ENCODE data around the gene NOSIP. TPM values are rescaled to one million over a fixed set of nuclear protein-coding genes. Genes with fewer than 3 reads are reported as not detected.

NOSIP gene
- total and polyA plus RNA-seq, 2 of the 4 experiments (the other 2 are of a cell fraction) = 118 to 138 TPM

- peaks cover 22 to 73% of the 10 kb centered on the region in 2 experiments for H3K79me1 ChIP-seq (ENCODE audit: low read depth in 1 of 2, low read length in 2 of 2)
- H3K4me1 ChIP-seq (ENCODE audit: control insufficient read depth, insufficient read depth, low read length) = peaks cover 14% of the 10 kb centered on the region
- H3K9ac ChIP-seq (ENCODE audit: low read depth, low read length) = no peak overlapping the region
- H2BK20ac ChIP-seq (ENCODE audit: low read depth, low read length) = no peak overlapping the region
- no peak overlapping the region for H2BK5ac ChIP-seq (ENCODE audit: low read depth, low read length, poor library complexity, severe bottlenecking)
- ChIA-PET CTCF (no interaction called here), POLR2A (ENCODE audit: unreplicated experiment) (no interaction called here)
- dilution Hi-C loops (cut with HindIII; ENCODE audit: low sequenced_read_pairs, unreplicated experiment) = no loop called here
- H2BK120ac ChIP-seq (ENCODE audit: low read depth, low read length) = no peak overlapping the region
- H3K56ac ChIP-seq (ENCODE audit: extremely low read depth, insufficient read depth, low read length) = no peak overlapping the region
- H3K36me3 ChIP-seq (ENCODE audit: control insufficient read depth, insufficient read depth, low read length) = peaks cover 37% of the 10 kb centered on the region
- peak overlapping the region; percentile 58 for H2AFZ ChIP-seq (replicated peaks; ENCODE audit: low read length, poor library complexity)
- no TSS peak for BruUV-seq (replicated peaks)
- no peak overlapping the region for H3K27ac ChIP-seq (ENCODE audit: insufficient read depth, low read length)
- H3K4me2 ChIP-seq (ENCODE audit: low read depth, low read length) = no peak overlapping the region
- H3K14ac ChIP-seq (replicated peaks; ENCODE audit: low read depth, low read length) = no peak overlapping the region
- intact Hi-C loops (cut with micrococcal nuclease) = no loop called here
- no peak for TF ChIP-seq CEBPB (IDR thresholded peaks at IDR 0.05; ENCODE audit: low read depth, low read length)
- TF ChIP-seq MXI1 (IDR thresholded peaks at IDR 0.05; ENCODE audit: borderline replicate concordance, low read depth, low read length) = no peak
- TF ChIP-seq CTCF (conservative IDR thresholded peaks at IDR 0.05; ENCODE audit: low read depth, low read length) = no peak
- no peak for TF ChIP-seq POLR2A (IDR thresholded peaks at IDR 0.05; ENCODE audit: low read depth, low read length)
- no peak for TF ChIP-seq MAFK (IDR thresholded peaks at IDR 0.05; ENCODE audit: low read depth, low read length)
- no peak for TF ChIP-seq CHD1 (IDR thresholded peaks at IDR 0.05; ENCODE audit: low read depth, low read length)
- no peaks in the 10 kb centered on the region for H3K27me3 ChIP-seq (ENCODE audit: control insufficient read depth, insufficient read depth, low read length)
- H3K9me1 ChIP-seq (ENCODE audit: insufficient read depth, low read length) = peaks cover 7% of the 10 kb centered on the region
- no peak overlapping the region for H4K91ac ChIP-seq (ENCODE audit: insufficient read depth, low read depth, low read length)
- no peak overlapping the region for H4K8ac ChIP-seq (ENCODE audit: low read depth in 2 of 2, low read length in 2 of 2)
- peaks cover 47% of the 10 kb centered on the region for H4K20me1 ChIP-seq (ENCODE audit: insufficient read depth, low read length)
- WGBS, 2 experiments (ENCODE audit: extremely low coverage in 2 of 2, insufficient read length in 1 of 2) = 100% methylated on average over 2 of the region's 12 CpGs; no CpG with 5 or more reads in 1 of the 2 experiments
- no peak for ATAC-seq (ENCODE audit: low read depth)
- no peak overlapping the region for H3K4ac ChIP-seq (ENCODE audit: low read depth, low read length)
- no peak overlapping the region for H2BK15ac ChIP-seq (ENCODE audit: low read depth, low read length)
- no peak overlapping the region for H3K23ac ChIP-seq (ENCODE audit: low read depth, low read length)
- in situ Hi-C loops (cut with MboI; ENCODE audit: low sequenced_read_pairs) = no loop called here
- no peaks in the 10 kb centered on the region for H3K9me3 ChIP-seq (ENCODE audit: control insufficient read depth, insufficient read depth, low read length)
- no peak overlapping the region for H2AK5ac ChIP-seq (ENCODE audit: low read depth, low read length)
- no peak overlapping the region for H2AK9ac ChIP-seq (replicated peaks; ENCODE audit: low read depth, low read length, poor library complexity)
- no peak for DNase-seq
- no peak overlapping the region for H3K4me3 ChIP-seq (ENCODE audit: insufficient read depth, low read depth, low read length)
- no peak overlapping the region for H3K18ac ChIP-seq (ENCODE audit: low read depth, low read length)
- H4K5ac ChIP-seq (ENCODE audit: low read depth, low read length) = no peak overlapping the region
Observed at GRCh38 chr19:49609499-49610092, 29.2 kb upstream of the NOSIP start.

Measured in IMR-90 (cell line).